ENCODE data around the gene FOXN3.

The FOXN3 gene

DNA sequence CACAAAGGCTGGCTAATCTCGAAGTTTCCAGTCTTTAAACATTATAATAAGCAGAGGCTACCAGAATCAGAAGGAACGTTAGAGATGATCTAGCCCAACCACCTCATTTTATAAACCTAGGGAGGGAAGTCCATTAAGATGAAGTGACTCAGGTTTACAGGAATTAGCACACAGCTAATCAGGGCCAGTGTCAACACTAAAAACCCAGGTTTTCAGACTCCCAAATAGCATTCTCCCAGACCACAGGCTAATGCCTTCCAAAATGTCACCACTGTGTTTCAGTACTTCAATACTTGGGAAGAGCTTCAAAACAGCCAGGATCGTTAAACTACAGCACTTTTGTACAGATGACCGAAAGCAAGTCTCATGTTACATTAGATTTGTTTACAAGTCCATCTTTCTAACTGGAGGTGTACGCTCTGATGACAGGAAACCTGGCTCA lies 89.2 kb downstream of the FOXN3 start:
- DNase-seq: no peak

DNA sequence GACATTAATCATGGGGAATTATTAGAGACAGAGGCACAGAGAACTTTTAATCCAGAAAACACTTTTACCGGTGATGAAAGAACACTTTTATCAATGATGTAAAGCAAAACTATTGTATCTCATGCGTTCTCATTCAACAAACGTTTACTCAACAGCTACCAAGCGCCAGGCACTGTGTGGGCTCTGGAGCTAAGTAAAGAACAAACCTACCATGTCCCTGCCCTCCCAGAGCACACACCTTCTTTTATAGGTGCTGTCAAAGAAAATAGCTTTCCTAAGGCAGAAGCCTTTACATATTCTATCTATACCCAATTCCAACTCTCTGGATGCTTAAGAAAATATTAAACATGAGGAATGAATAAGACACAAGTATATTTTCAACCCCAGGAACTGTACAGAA lies 91.1 kb downstream of the FOXN3 start:
- no peak for DNase-seq

DNA sequence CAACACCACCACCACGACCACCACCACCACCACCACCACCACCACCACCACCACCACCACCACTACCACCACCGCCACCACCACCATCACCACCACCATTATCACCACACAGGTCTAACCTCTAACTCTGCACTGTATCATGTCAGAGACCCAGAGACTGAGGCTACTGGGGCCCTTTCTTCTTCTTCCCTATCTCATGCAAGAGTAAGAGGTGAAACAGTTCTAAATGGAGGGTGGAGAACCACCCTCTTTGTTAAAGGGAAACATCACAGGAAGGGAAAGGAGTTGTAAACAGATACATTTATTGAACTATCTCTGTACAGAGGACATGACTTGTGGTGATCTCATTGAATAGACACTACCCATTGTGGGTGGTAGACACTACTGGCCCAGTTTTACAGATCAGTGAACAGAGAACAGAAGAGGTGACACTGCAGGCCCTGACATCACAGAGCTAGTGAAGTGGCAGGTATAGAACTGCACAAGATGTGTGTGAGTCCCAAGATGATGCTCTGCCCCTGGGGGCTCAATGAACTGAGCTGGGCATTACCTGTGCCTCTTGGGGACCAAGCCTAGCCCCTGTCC lies 91.6 kb downstream of the FOXN3 start:
- no peak for DNase-seq

DNA sequence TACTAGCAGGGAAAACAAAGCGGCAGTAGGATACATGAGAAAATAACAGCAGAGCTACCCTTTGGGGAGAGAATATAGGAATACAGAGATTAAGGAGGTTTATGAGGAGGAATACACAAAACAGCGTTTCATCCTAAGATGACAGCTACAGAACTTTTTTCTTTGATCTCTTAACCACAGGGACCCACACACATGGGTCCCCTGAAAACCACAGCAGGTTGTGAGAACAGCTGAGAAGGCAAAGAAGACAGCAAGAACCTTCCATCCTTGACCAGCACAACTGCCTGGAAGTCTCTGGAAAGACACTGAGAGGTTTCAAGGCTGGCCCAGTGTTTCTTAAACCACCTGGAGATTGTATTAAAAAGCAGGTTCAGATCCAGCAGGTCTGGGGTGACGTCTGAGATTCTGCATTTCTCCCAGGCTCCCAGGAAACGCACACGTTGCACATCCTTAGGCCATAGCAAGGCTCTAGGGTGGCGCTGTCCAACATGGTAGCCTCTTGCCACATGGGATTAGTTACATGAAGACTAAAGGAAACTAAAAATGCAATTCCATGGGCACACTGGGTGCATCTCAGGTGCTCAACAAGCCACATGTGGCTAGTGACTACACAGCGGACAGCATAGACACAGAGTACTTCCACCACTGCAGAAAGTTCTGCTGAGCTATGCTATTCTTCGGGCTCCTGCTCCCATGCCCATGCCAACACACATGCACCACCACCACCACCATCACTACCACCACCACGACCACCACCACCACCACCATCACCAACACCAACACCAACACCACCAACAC lies 92.3 kb downstream of the FOXN3 start:
- DNase-seq: no peak

DNA sequence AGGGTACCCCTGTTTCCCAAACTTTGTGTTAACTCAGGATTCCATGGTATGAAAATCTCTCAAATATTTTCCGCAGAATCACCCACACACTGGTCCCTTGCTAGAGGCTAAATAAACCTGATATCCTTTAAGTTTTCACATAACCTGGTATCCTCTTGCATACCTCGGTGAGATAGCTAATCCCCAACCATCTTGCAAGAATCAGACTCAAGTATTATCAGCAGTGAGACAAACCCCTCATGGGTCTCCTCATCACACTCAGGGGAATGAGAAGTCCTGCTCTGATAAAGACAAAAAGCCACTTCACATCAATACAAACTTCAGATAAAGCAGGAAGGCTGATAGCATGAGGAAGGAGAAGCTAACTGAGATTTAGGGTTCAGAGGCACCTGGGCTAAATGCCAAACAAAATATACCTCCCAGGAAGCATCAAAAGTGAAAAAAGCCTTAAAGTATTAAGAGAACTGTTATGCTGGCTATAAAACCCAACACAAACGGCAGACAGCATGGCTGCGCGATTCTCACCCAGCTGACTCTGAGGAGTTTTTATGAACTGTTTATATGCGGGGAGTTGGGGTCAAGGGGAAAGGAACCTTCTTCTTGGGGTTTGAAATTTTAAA lies 96.5 kb downstream of the FOXN3 start:
- no peak for DNase-seq

DNA sequence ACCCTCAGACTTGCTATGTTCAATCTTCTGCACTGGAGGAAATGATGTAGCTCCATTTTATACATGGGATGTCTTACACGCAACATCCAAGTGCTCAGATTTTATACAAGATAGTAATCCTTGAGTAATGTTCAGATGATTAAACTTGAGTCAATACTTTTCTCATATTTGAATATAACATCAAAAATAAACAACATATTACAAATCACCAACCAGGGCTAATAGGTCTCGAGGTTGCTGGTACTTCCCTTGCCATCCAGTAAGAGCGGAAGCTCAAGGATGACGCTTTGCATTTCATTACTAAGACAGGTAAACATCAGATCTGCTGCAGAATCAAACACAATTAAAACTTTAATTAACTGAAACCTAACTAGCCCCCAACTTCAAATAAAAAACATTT lies 97.3 kb downstream of the FOXN3 start:
- no peak for DNase-seq

DNA sequence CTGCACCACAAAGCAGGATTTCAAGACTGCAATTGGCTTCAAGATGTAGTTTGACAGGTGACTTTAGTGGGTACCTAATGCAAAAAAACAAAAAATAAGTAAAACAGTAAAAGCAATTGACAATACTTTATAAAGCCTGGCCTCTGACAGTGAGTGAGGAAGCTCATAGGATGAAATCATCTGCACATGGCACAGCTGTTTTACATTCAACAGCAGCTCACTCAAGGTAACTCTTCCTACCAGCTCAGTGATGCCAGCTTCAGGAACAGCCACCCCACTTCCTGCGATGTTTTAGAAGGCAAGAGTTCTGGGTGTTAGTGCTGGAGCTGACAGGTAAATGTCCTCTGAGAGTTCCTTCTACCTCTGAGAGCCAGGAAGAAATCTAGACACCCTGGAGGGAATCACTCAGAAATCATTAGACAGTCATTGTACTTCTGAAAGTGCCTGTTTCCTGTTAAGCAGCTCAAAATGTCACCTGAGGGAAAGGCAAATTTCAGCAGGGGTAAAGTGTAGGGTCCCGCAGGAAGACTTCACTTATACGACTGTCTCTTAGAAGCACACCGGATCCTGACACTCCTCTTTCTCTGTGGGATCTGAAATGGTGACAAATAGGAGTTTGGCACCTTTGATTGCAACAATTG lies 99.9 kb downstream of the FOXN3 start:
- DNase-seq: no peak

DNA sequence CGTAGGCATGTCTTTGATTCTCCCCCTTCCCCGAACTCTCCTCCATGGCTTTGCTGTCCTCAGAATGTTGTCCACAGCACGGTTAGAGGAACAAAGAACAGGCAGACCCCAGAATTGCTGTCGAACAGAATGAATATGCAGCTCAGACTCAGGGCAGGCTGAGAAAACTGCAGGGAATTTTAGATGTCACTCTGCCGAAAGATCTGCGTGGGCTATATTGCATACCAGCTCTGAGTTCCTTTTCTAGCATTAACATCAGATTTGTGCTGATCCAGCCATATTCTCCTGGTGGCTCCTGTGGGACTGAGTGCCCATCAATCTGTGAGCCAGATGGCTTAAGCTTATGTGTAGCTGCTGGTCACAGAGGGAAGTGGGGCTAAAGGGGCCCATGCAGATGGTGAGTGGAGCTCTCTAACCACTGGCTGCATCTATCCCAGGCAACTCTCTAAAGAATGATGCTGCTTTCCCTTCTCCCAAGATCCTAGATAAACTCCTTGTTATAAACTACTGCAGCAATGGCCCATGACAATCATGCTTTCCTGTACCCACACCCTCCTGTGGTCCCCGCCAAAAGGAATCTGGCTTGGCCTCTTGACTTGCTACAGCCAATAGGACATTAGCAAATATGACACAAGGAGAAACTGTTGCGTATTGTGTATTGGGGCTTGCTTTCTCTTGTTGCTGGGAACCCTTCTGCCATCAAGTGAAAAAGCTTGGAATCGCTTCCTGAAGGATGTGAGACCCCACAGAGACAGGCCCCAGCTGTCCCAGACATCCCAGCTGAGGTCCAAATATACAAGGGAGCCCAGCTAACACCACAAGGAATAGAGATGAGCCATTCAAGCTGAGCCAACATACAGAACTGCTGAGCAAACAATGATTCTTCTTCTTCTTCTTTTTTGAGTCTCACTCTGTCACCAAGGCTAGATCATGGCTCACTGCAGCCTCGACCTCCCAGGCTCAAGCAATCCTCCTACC lies 101.3 kb downstream of the FOXN3 start:
- no peak for DNase-seq

DNA sequence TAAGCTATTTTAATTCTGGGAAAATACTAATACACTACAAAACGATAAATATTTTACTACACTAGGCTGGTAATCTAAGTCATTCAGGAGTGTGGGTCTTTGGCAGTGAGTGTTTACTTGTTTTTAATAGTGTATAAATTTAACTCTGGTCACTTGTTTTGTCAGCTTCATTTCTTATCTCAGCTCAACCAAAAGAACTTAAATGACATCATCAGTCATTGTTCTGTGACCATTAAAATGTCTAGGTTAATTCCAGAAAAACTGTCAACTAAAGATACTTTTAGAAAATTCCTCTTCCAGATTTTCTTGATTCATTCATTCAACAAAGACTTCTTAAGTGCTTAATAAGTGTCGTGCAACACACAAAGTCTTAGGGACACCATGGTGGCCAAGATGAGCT lies 102.8 kb downstream of the FOXN3 start:
- no peak for DNase-seq

DNA sequence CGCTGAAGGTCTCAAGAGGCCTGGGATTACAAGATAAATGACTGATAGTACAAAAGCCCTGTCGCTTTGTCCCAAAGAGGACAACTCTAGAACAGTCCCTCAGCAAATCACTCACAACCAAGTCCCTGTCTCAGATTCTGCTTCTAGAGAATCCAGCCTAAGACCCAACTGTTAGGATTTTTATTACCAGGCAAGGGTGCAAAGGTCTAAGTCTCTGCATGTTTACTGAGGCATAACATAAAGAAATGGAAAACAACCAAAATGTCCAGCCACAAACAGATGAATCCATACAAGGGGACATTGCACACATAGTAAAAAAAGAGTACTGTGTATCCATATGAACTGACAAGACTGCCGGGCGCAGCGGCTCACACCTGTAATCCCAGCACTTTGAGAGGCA lies 104.1 kb downstream of the FOXN3 start:
- DNase-seq: no peak

DNA sequence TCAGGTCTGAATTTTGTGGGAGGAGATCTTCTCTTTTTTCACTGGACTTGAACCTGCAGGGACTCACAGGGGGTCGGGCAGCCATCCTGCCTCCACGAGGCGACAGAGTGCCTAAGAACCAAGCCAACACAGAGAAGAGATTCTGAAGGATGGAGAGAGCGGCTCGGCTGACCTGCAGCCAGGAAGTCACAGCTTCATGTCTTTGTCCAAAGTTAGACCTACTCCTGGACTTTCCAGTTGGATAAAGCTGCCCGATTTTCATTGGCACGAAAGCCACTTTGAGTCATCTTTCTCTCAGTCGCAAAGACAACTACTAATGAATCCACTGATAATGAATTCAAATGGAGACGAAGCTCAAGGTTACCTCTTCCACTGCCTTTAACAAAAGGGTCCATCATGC lies 106.8 kb downstream of the FOXN3 start:
- no peak for DNase-seq

DNA sequence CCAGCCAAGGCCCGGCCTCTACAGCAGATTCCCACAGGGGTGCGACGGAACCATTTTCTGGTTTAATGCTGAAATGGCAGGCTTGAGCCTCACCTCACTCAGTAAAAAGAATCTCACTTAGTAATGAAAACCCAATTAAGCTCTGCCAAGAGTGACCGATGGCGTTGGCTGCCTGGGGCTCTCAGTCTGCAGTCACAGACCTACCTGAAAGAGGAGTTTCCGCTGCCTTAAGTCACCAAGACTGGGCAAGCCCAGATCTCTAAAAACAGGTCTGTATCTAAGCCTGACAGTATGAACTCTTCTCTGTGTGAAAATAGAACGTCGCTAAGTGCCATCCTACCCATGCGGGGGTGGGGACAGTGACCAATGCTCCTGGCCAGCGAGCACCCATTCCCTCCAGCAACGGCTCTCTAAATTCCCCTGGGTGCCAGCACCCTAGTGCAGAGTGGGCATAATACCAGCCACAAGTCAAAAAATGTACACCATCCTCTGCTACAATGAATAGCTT lies 107.3 kb downstream of the FOXN3 start:
- DNase-seq: no peak

DNA sequence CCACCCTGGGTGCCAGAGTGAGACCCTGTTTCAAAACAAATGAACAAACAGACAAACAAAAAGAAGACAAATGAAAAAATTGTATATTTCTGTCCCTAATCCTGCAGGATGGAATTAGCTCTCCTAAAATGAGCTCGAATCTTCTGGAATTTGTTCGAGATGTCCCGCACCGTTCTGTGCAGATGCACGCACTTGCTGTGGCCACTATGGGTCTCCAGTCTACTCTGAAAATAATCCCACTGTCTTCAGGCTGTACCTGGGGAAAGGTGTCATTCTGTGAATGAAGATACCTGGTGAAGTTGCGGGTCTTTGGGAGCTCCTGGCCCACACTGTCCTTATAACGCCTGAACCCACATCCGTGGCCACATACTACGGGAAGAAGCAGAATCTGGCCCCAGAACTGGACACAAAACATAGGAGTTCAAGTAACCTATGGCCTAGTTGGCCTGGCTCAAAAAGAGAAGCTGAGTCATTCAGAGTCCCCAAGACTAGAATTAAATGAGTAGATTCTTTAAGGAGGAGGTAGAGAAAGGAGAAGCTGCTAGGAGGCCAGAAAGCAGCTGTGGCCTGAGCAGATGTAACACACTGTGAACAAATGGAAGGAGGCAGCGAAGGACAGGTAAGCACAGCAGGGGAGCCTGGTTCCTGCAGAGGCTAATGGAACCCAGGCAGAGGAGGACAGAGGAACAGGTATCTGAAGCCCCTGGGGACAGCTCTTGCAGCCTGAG lies 108.6 kb downstream of the FOXN3 start:
- DNase-seq: no peak

DNA sequence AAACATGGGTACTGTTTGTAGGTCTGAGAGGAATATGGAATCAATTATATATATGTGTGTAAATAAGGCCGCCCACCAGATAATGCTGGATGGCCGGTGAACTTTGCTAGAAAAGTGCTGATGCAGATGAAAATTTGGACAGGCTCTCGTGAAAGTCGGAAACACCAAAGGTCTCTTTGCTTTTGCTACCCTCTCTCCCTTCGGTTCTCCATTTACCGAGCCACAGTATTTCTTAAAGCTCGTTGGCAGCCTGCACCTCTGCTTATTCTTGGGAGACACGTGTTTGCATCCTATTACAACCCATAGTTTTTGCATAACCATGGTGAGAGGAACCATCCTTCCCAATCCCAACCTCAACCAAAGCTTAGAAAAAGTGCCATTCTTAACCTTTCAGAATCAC lies 109.6 kb downstream of the FOXN3 start:
- no peak for DNase-seq

DNA sequence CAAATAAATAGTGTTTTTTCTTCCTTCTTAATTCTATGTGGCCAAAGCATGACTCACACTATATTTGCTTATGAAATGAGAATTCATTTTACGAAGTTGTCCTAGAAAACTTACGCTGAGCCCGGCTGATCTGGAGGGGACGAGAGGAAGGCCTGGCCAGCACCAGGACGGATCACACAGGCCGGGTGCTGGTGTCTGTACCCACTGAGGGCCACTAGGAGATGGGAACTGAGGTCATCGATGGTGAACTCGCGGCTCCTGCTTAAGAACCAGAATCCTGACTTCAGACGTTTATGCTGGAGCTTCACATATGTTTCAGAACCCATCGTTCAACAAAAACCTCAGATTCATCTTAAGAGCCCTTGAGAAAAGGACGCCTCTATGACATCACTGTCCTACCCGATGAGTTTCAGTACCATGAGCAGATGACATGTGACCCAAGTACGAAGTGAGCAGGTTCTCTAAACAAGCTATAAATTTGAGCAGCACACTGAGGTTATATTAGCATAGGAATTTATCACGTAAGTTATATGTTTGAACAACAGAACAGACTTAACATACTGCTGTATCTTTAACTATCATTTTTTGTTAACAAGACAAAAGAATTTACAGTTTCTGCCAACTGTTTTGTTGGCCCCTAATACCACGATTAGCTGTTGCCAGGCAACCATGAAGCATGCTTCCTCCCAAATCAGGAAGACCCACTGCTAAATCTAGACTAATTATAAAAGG lies 111.9 kb downstream of the FOXN3 start:
- DNase-seq: no peak

DNA sequence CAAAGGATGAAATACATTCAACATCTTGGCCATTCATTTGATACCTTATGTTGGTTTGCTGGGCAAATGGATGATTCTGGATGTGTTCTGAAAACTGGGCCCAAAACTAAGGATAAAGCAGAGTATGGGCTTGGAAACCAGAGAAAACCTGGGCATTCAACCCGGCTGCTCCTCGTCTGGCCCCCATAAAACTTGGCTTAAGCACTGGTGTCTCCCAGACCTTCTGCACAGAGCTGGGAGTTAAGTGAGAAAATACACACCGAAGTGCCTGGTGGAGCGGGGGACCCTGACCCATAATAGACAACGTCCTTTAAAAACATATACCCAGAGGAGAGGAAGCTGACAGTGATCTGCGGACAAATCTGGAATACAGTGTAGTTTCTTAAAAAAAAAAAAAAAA lies 112.5 kb downstream of the FOXN3 start:
- no peak for DNase-seq

DNA sequence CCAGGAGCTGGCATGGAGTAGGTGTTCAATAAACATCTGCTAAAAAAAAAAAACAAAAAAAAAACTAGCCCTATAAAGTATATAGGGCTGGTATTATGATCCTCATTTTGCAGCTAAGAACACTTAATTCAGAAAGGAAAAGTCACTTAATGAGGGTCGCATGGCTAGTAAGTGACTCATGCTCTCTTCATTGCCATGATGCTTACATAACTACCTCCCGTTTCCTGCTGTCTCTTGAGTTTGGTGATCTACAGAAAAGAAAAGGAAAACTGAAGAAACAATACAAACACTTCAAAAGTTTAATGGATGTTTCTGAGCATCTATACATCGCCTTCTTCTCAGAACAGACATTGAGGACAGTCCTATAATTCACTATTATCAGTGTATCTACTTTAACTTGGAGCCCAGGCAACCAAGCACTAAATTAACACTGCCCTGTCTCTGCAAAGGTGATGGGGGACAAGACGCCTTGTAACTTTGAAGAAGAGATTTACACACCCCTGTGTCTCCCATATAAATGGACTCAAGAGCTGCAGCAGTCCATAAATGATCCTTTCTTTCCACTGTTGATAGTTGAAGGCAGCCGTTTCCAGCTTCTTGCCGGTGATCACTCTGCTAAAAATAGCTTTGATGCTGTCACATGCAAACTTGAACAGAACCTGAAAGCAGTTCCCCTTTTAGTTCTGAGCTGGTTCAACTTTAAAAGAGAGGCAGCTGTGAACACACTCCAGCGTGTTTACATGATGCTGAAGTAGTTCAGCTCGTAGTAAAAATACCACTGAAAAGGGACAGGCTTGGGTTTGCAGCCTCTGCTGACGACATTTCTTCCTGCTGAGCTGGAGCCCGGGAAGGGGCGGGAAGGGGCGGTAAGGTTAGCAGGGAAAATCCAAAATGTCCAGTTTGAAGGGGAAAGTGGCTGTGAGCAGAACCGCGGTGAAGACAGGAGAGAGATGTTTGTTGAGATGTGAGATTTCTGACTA lies 113.3 kb downstream of the FOXN3 start:
- no peak for DNase-seq

DNA sequence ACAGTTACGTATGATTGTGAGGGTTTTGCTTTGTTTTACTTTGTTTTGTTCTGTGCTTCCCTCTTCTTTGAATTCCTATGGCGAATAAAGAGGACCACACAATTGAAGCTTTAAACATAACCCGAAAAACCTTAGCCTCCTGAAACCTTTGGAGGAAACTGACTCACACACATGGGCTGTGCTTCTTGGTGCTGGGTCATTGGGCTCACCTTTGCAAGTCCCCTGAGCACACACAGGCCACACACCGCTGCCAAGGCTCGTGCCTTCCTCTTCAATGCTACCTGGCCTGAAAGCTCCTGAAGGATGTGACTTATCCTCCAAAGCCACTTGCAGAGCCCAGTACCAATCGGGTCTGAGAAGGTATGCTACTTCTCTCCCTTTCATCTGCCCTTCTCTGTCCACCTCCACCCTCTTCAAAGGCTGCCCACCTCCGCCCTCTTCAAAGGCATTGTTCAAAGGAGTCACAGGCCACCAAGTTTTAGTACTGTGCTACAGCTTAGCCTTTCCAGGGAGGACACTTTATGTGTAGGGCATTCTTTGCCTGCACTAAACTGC lies 114.6 kb downstream of the FOXN3 start:
- no peak for DNase-seq

DNA sequence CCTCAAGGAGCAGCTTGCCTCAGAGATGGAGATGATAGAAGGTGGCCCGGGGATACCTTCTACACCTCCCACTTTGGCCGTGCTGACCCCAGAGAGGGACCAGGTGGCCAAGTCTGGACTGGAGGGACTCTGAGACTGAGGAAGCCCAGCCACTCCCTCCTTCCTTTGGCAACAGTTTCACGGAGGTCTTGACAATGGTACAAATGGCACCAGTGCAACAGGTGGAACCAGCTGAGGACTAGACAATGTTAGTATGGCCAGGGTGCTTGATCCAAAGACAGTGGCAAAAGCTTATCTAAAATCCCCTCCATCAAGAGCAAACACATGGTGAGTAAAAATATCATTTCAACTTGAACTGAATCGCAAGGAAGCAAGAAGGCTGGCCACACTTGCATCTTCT lies 117.4 kb downstream of the FOXN3 start:
- DNase-seq: no peak
